Thyroid gland (tissue), 4 donors: ENCODE measurements around the gene TPCN2. TPM values are rescaled to one million over a fixed set of nuclear protein-coding genes. Genes with fewer than 3 reads are reported as not detected.
"Not testable (repeated sequence)": the region's sequence is repeated elsewhere in the genome, so short reads cannot be mapped to it uniquely, and the experiment has no call there.

Experiments used
- DNase-seq, 2 donors: peaks; one replicate each; pipeline ENCODE4 v3.0.0-alpha.2; 2019
- H3K27ac ChIP-seq, 3 donors: fragments of 200-600 bp; sonication (generic); 1 replicate in 2 of 3; 2 replicates in 1 of 3; pipeline ENCODE4 v1.5.1; 2016 to 2019; ENCODE audit warnings: mild to moderate bottlenecking in 1 of 3, moderate library complexity in 1 of 3
- H3K27me3 ChIP-seq: fragments of 200-600 bp; sonication (generic); one replicate; pipeline ENCODE4 v1.5.1; 2019
- H3K36me3 ChIP-seq, 2 donors: fragments of 200-600 bp; sonication (generic); one replicate each; pipeline ENCODE4 v1.5.1; 2016 to 2019
- H3K4me1 ChIP-seq, 2 donors: fragments of 200-600 bp; sonication (generic); one replicate each; pipeline ENCODE4 v1.5.1; 2017 to 2019
- H3K4me3 ChIP-seq, 3 donors: fragments of 200-600 bp; sonication (generic); replicated peaks in 1 of 3; 1 replicate in 2 of 3; 2 replicates in 1 of 3; pipeline ENCODE4 v1.5.1; 2016; ENCODE audit warnings: mild to moderate bottlenecking in 1 of 3
- H3K9me3 ChIP-seq: fragments of 200-600 bp; sonication (generic); one replicate; pipeline ENCODE4 v1.5.1; 2017
- CTCF ChIP-seq, 6 experiments: fragments of 200-600 bp in 3 of 6; fragments of 450-650 bp in 3 of 6; sonication (generic) in 3 of 6; IDR thresholded peaks; one replicate each; pipeline ENCODE4 v1.5.1; 2016 to 2019; ENCODE audit warnings: antibody characterized with exemption in 6 of 6, mild to moderate bottlenecking in 2 of 6, inconsistent platforms in 1 of 6, moderate library complexity in 1 of 6
- POLR2A ChIP-seq, 2 donors: fragments of 450-650 bp; IDR thresholded peaks; one replicate each; pipeline ENCODE4 v1.6.1; 2017; ENCODE audit warnings: antibody characterized with exemption in 2 of 2, mild to moderate bottlenecking in 2 of 2, moderate library complexity in 1 of 2
- WGBS, 2 donors: methylation state at CpG; one replicate each; pipeline ENCODE4 v1.1.5; 2017; 5-methylcytosine and 5-hydroxymethylcytosine counted together
- intact Hi-C: fragments of 100-400 bp; cut with DNase I; formaldehyde crosslinking; loops from one replicate; pipeline ENCODE4 v1.15.1; 2023
- total RNA-seq, 4 donors: library from RNA; depleted of rRNA; stranded (reverse); fragments of >200 nt; gene quantifications; one replicate each; pipeline ENCODE4 v1.2.3, GENCODE V29; 2016

The TPCN2 gene
- total RNA-seq, 4 donors from 2014 or later = 10.5 to 30.4 (median 13.7) TPM

- TF ChIP-seq POLR2A (IDR thresholded peaks at IDR 0.05) = no peak
- no peak for TF ChIP-seq CTCF (IDR thresholded peaks at IDR 0.05)
- Histone ChIP-seq H3K9me3 (no peaks in the 10 kb centered on the region), H3K36me3 (no peaks in the 10 kb centered on the region), H3K4me1 (peaks cover 0 to 7% of the 10 kb centered on the region in 2 donors), H3K27ac (no peak overlapping the region), H3K4me3 (no peak overlapping the region), H3K27me3 (no peaks in the 10 kb centered on the region)
- DNase-seq = no peak
- 75 to 77% methylated on average over 3 of the region's 3 CpGs for WGBS, 2 donors
- intact Hi-C loops = loop anchor here (10.0 kb wide), 2 partner anchors 127 to 297 kb away; no protein-coding TSS in a partner anchor
Observed at GRCh38 chr11:69138265-69138664, 89.5 kb downstream of the TPCN2 start.

GRCh38 chr11:69140161-69140560, 91.4 kb downstream of the TPCN2 start:
- H3K4me3 ChIP-seq, H3K36me3 ChIP-seq, H3K27me3 ChIP-seq, intact Hi-C loops, H3K9me3 ChIP-seq, H3K4me1 ChIP-seq, DNase-seq, H3K27ac ChIP-seq: not testable (repeated sequence)
- WGBS, 2 donors = 92 to 97% methylated on average over 7 of the region's 7 CpGs

- Histone ChIP-seq H3K4me1 (peaks cover 0 to 7% of the 10 kb centered on the region in 2 donors), H3K9me3 (no peaks in the 10 kb centered on the region), H3K36me3 (no peaks in the 10 kb centered on the region), H3K4me3 (no peak overlapping the region), H3K27me3 (no peaks in the 10 kb centered on the region), H3K27ac (peak overlapping the region in 1 of 3 donors; percentile 53)
- 55 to 63% methylated on average over 4 to 5 of the region's 5 CpGs for WGBS, 2 donors
- TF ChIP-seq CTCF (IDR thresholded peaks at IDR 0.05) = no peak
- no peak for TF ChIP-seq POLR2A (IDR thresholded peaks at IDR 0.05)
- DNase-seq = peak; percentile 51 to 63
- intact Hi-C loops = no loop called here
Observed at GRCh38 chr11:69140635-69141034, 91.9 kb downstream of the TPCN2 start.

- peaks cover 0 to 7% of the 10 kb centered on the region in 2 donors for H3K4me1 ChIP-seq
- DNase-seq = no peak
- no peaks in the 10 kb centered on the region for H3K9me3 ChIP-seq
- H3K36me3 ChIP-seq = no peaks in the 10 kb centered on the region
- intact Hi-C loops = no loop called here
- H3K27ac ChIP-seq = no peak overlapping the region
- H3K27me3 ChIP-seq = no peaks in the 10 kb centered on the region
- no peak for TF ChIP-seq CTCF (IDR thresholded peaks at IDR 0.05)
- WGBS, 2 donors = 56% methylated on average over 8 of the region's 8 CpGs
- no peak overlapping the region for H3K4me3 ChIP-seq
Observed at GRCh38 chr11:69141742-69142141, 93.0 kb downstream of the TPCN2 start.

GRCh38 chr11:69142895-69143294, 94.2 kb downstream of the TPCN2 start:
- no peak for DNase-seq
- Histone ChIP-seq H3K9me3 (no peaks in the 10 kb centered on the region), H3K27me3 (no peaks in the 10 kb centered on the region), H3K4me3 (no peak overlapping the region), H3K36me3 (no peaks in the 10 kb centered on the region), H3K27ac (no peak overlapping the region), H3K4me1 (peaks cover 0 to 7% of the 10 kb centered on the region in 2 donors)
- intact Hi-C loops = no loop called here
- 96 to 98% methylated on average over 2 of the region's 2 CpGs for WGBS, 2 donors
- TF ChIP-seq CTCF (IDR thresholded peaks at IDR 0.05) = no peak
- TF ChIP-seq POLR2A (IDR thresholded peaks at IDR 0.05) = no peak
